Measurements from ENCODE around the gene ESRRG.

Gene ESRRG

DNA sequence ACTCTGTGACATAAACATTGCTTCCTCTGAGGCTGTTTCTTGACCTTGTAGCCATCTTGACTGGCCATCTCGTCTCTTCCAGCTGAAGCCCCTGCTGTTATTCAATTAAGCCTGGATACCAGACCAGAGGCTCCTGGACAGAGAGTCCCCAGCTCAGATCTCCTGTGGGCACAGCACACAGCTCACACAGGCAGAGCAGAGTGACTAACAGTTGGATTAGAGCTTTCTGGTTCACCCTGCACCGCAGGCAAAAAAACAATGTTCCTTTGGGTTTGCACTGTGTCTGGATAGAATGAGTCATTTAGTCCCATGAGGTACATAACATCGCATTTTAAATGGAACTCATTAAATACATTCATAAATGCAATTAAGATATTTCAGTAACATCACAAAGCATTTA is 266.5 kb downstream of the ESRRG start:
- no peaks in the 10 kb centered on the region for H3K36me3 ChIP-seq (ENCODE audit: insufficient read depth, low read depth, low read length)
- H3K27ac ChIP-seq (ENCODE audit: low read length) = no peak overlapping the region
- no peaks in the 10 kb centered on the region; the same call in 1 of the 2 replicates for H3K4me1 ChIP-seq (ENCODE audit: insufficient read depth, low read length)
- H3K9ac ChIP-seq (ENCODE audit: low read depth, low read length) = no peak overlapping the region
- H3K9me3 ChIP-seq (ENCODE audit: insufficient read depth, low read depth, low read length) = no peaks in the 10 kb centered on the region
- H3K27me3 ChIP-seq (ENCODE audit: insufficient read depth, low read length) = no peaks in the 10 kb centered on the region
- no peak overlapping the region for H3K4me3 ChIP-seq (ENCODE audit: low read length)

DNA sequence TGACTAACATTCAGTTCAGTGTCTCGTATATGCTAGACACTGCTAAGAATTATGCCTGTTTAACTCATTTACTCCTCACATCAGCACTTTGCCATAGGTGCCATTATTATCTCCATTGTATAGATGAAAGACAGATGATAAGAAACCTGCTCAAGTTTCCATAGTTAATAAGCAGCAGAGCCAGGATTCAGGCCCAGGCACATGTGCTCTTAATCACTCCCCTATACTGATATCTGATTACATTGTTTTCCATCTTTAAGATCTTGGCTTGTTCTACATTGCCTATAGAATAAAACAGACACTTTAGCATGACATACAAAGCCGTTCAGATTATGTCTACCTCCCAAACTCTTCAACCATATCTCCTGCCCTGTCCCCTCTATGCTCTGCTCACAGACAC is 269.5 kb downstream of the ESRRG start:
- Histone ChIP-seq H3K4me3 (ENCODE audit: low read length) (no peak overlapping the region), H3K36me3 (ENCODE audit: insufficient read depth, low read depth, low read length) (no peaks in the 10 kb centered on the region), H3K27me3 (ENCODE audit: insufficient read depth, low read length) (no peaks in the 10 kb centered on the region), H3K9me3 (ENCODE audit: insufficient read depth, low read depth, low read length) (no peaks in the 10 kb centered on the region), H3K27ac (ENCODE audit: low read length) (no peak overlapping the region), H3K9ac (ENCODE audit: low read depth, low read length) (no peak overlapping the region), H3K4me1 (ENCODE audit: insufficient read depth, low read length) (no peaks in the 10 kb centered on the region; the same call in 1 of the 2 replicates)

Measured in iPS-20b (cell line).